Measurements from ENCODE around the gene CRYZ. TPM values are rescaled to one million over a fixed set of nuclear protein-coding genes. Genes with fewer than 3 reads are reported as not detected.
"Not testable (repeated sequence)": the region's sequence is repeated elsewhere in the genome, so short reads cannot be mapped to it uniquely, and the experiment has no call there.

CRYZ gene
- total and polyA plus RNA-seq, 9 donors = 24.0 to 75.8 (median 26.3) TPM

GRCh38 chr1:74767490-74767889 lies 34.6 kb upstream of the CRYZ start:
- intact Hi-C loops (cut with DNase I) = no loop called here
- H3K27me3 ChIP-seq = no peaks in the 10 kb centered on the region
- no peaks in the 10 kb centered on the region for H3K4me1 ChIP-seq (ENCODE audit: insufficient read depth)
- H3K4me3 ChIP-seq = no peak overlapping the region
- WGBS, 3 donors = 25 to 50% (median 37%) methylated on average over 3 of the region's 3 CpGs
- no peak overlapping the region for H3K27ac ChIP-seq
- no peak for TF ChIP-seq EP300 (IDR thresholded peaks at IDR 0.05)
- no peak for TF ChIP-seq CTCF (IDR thresholded peaks at IDR 0.05)
- no peak for TF ChIP-seq POLR2A (IDR thresholded peaks at IDR 0.05)
- no peak for DNase-seq
- no peaks in the 10 kb centered on the region for H3K9me3 ChIP-seq
- H3K36me3 ChIP-seq = no peaks in the 10 kb centered on the region

- H3K9me3 ChIP-seq = no peaks in the 10 kb centered on the region
- WGBS, 3 donors = 57 to 62% (median 62%) methylated on average over 2 of the region's 2 CpGs
- no peak overlapping the region for H3K4me3 ChIP-seq
- no peaks in the 10 kb centered on the region for H3K4me1 ChIP-seq (ENCODE audit: insufficient read depth)
- no peak for DNase-seq
- H3K36me3 ChIP-seq = no peaks in the 10 kb centered on the region
- TF ChIP-seq POLR2A (IDR thresholded peaks at IDR 0.05) (no peak), EP300 (IDR thresholded peaks at IDR 0.05) (no peak)
- no peaks in the 10 kb centered on the region for H3K27me3 ChIP-seq
- intact Hi-C loops (cut with DNase I) = no loop called here
- no peak overlapping the region for H3K27ac ChIP-seq
These were observed 33.7 kb upstream of the CRYZ start for GRCh38 chr1:74766579-74766978.

GRCh38 chr1:74763807-74764206 lies 31.0 kb upstream of the CRYZ start:
- H3K36me3 ChIP-seq = no peaks in the 10 kb centered on the region
- TF ChIP-seq EP300 (IDR thresholded peaks at IDR 0.05) (no peak), CTCF (IDR thresholded peaks at IDR 0.05) (no peak), POLR2A (IDR thresholded peaks at IDR 0.05) (no peak)
- 86% methylated on average over 4 of the region's 4 CpGs for WGBS, 3 donors

GRCh38 chr1:74756650-74757049 lies 23.8 kb upstream of the CRYZ start:
- H3K27ac ChIP-seq; H3K4me1 ChIP-seq (ENCODE audit: insufficient read depth); DNase-seq; H3K27me3 ChIP-seq; intact Hi-C loops (cut with DNase I); H3K4me3 ChIP-seq; H3K9me3 ChIP-seq; H3K36me3 ChIP-seq: not testable (repeated sequence)
- 97 to 100% (median 98%) methylated on average over 2 of the region's 2 CpGs for WGBS, 3 donors

More at GRCh38 chr1:74763807-74764206, 31.0 kb upstream of the CRYZ start:
- Histone ChIP-seq H3K27me3 (no peaks in the 10 kb centered on the region), H3K4me3 (no peak overlapping the region), H3K9me3 (no peaks in the 10 kb centered on the region), H3K4me1 (ENCODE audit: insufficient read depth) (no peaks in the 10 kb centered on the region), H3K27ac (no peak overlapping the region)
- intact Hi-C loops (cut with DNase I) = no loop called here
- no peak for DNase-seq

GRCh38 chr1:74755475-74755874 lies 22.6 kb upstream of the CRYZ start:
- no peaks in the 10 kb centered on the region for H3K36me3 ChIP-seq

More at GRCh38 chr1:74755475-74755874, 22.6 kb upstream of the CRYZ start:
- intact Hi-C loops (cut with DNase I) = no loop called here
- Histone ChIP-seq H3K4me1 (ENCODE audit: insufficient read depth) (no peaks in the 10 kb centered on the region), H3K4me3 (no peak overlapping the region), H3K27me3 (no peaks in the 10 kb centered on the region), H3K9me3 (peaks cover 0 to 3% of the 10 kb centered on the region in 2 donors), H3K27ac (no peak overlapping the region)
- no peak for DNase-seq
- TF ChIP-seq CTCF (IDR thresholded peaks at IDR 0.05) = no peak
- TF ChIP-seq POLR2A (IDR thresholded peaks at IDR 0.05) = no peak
- no peak for TF ChIP-seq EP300 (IDR thresholded peaks at IDR 0.05)

Data from ovary (tissue), 9 donors.